TTC549 (cell line): ENCODE measurements around the gene AP5B1.

Experiments used
- FAIRE-seq: peaks from 2 replicates; lab custom pipeline; 2012; peaks lifted over from hg19 to GRCh38; lab: Jason Lieb, UNC

The AP5B1 gene

GRCh38 chr11:65801153-65801987, 20.6 kb upstream of the AP5B1 start:
- no peak for FAIRE-seq

GRCh38 chr11:65798882-65799281, 18.1 kb upstream of the AP5B1 start:
- FAIRE-seq: no peak

DNA sequence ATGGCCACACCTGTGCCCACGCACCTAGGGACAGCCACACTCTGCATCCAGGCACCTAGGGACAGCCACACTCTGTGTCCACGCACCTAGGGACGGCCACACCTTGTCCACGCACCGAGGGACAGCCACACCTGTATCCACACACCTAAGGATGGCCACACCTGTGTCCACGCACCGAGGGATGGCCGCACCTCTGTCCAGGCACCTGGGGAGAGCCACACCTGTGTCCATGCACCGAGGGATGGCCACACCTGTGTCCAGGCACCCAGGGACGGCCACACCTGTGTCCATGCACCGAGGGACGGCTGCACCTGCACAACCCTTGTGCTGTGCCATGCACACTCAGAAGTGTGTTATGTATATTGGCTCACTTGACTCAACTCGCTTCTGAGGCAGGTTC, 16.9 kb upstream of the AP5B1 start:
- no peak for FAIRE-seq

GRCh38 chr11:65796726-65797601, 16.2 kb upstream of the AP5B1 start:
- no peak for FAIRE-seq

DNA sequence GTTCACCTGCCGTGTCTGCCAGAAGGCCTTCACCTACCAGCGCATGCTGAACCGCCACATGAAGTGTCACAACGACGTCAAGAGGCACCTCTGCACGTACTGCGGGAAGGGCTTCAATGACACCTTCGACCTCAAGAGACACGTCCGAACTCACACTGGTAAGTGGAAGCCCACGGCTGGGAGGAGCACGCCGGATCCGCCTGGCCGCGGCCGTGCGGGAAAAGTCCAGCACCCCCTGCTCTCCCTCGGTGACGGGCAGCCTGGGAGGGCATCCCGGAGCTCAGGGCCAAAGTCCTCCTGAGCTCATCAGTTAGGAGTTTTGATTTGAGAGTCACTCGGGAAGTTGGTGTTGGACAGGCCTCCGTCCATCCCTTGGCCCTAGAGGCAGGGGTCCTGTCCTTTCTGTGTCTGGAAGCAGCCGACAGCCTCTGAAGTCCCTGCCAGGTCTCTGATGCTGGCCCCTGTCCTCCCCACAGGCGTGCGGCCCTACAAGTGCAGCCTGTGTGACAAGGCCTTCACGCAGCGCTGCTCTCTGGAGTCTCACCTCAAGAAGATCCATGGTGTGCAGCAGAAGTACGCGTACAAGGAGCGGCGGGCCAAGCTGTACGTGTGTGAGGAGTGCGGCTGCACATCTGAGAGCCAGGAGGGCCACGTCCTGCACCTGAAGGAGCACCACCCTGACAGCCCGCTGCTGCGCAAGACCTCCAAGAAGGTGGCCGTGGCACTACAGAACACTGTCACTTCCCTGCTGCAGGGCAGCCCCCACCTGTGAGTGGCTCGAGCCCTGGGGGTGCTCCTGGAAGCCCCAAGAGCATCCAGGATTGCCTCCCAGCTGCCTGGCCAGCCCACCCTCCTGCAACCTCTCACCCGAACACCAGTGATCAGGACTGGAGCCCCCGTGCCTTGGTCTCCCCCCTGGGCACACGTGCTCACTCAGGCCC, 14.1 kb upstream of the AP5B1 start:
- no peak for FAIRE-seq

GRCh38 chr11:65793625-65794400, 13.0 kb upstream of the AP5B1 start:
- FAIRE-seq: no peak

DNA sequence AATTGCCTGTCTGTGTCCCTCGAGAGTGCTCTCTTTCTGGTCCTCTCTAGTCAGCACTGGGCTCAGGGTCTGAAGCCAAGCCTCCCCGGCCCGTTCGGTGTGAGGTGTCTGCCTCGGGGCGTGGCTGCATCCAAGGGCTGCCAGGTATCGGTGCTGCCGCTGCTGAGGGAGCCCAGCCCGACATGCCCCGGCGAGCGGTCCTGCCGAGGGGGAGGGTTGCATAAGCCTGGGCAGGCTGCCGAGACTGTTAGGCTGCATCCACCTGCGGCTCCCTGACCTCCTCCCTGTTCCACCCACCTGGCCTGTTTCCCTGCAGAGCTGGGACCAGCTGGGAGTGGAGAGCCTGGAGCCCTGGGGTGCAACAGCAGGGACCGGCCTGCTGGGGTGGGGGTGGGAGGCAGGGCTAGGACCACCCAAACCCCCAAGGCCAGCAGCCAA, 12.4 kb upstream of the AP5B1 start:
- FAIRE-seq: no peak

DNA sequence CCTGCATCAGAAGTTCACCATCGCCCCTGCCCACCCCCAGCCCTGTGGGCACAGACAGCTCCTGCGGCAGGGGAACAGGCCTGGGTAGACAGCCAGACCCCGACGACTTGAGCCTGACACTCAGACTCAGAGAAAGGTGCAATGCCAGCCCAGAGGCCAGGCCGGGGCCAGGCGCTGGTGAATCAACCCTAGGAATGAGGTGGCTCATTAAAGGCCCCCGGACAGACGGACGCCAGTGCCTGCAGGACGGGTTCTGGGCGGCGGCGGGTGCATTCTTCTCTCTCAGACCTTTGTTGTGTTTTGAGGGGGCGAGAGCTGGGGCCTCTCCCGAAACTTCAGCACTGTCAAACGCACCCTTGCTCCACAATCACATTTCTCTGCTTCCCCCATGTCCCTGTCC, 11.7 kb upstream of the AP5B1 start:
- FAIRE-seq: no peak

GRCh38 chr11:65791719-65792213, 11.0 kb upstream of the AP5B1 start:
- no peak for FAIRE-seq

GRCh38 chr11:65790902-65791650, 10.3 kb upstream of the AP5B1 start:
- FAIRE-seq: no peak

DNA sequence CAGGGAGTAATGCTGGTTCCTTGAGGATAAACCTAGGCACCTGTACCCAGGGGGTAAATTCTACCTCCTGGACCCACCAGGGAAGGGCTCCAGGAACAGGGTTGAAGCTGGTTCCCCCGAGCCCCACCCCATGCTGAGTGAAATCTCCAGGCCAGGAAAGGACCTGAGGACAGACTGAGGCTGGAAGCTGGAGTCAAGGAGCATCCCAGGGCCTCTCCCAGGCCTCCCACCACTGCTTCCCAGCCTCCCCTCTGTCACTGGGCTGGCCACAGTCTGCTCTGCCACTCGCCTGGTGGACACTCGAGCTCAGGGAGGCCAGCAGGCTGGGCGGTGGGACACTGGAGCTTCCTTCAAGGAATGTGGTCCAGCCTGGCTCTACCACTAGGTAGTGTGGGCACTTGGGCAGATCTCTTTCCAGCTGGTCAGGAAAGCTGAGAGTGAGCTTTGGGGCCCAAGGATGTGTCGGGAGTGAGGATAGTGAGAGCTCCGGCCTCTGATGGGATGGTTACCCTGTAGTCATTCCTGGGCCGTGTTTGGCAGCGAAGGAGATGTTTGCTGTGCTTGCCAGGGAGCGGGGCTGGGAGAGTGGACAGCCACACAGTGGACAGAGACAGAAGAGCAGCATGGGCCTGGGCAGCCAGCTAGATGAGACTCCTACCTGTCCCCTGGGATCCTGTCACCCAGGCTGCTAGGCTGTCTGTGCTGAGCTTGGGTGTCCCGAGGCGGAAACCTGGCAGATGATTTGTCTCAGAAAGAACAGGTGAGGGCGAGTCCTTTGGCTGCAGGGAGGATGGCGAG, 9.5 kb upstream of the AP5B1 start:
- FAIRE-seq: no peak

DNA sequence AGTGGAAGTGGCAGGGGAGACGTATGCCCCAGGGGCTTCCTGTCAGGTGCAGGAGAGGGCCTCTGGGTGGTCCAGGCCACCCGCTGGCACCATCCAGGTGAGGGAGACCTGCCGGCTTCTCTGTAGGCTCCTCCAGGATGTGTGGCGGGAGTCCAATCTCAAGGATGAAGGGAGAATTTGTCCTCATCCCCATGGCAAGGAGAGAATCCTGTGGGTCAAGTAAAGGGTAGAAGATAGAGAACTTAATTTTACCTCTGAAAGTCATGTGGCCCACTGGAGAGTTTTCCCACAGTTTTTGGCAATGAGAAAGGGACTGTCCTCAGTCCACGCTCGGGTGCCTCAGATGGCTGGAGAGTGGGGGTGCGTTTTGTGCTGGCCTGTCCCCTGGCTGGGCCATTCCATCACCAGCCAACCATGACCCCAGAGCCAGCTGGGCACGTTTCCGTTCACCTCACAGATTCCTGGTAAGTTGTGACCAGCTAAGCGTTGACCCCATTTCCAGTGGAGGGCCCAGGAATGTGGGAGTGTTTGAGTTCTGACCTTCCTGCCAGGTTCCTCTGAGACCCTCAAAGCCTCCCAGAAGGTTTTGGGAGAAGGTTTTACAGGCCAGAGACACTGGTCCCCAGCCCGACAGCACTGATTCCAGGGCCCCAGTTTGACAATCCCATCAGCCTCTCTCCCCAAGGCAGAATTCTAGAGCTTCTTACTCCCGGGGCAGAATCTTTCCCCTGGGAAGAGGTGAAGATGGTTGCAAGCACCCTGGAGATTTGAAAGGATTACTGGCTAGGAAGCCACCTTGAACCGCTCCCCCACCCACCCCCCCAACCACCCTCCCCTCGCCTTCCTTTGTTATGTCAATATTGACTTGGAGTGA, 8.7 kb upstream of the AP5B1 start:
- FAIRE-seq: no peak

GRCh38 chr11:65788821-65789220, 8.0 kb upstream of the AP5B1 start:
- FAIRE-seq: no peak

GRCh38 chr11:65787649-65788622, 7.2 kb upstream of the AP5B1 start:
- no peak for FAIRE-seq

GRCh38 chr11:65786786-65787636, 6.2 kb upstream of the AP5B1 start, which contains the start of gene OVOL1:
TSS of gene OVOL1 (plus strand) at chr11:65787063. CDS start at chr11:65787374, 311 bp downstream.
- no peak for FAIRE-seq
